Neural cell (in vitro differentiated cells): ENCODE data around the gene ZNF668. TPM values are rescaled to one million over a fixed set of nuclear protein-coding genes. Genes with fewer than 3 reads are reported as not detected.
"Not testable (repeated sequence)": the region's sequence is repeated elsewhere in the genome, so short reads cannot be mapped to it uniquely, and the experiment has no call there.

Experiments used
- H2AFZ ChIP-seq: fragments of 200-600, 300-800 bp; sonication (generic), shearing (Covaris generic); 2 replicates; pipeline ENCODE4 v1.6.0; 2014; ENCODE audit warnings: low read depth, mild to moderate bottlenecking, antibody characterized with exemption, low read length, moderate library complexity
- H3F3A ChIP-seq: fragments of 200-600 bp; shearing (Covaris generic); 2 replicates; pipeline ENCODE4 v1.6.1; 2016; ENCODE audit warnings: mild to moderate bottlenecking, moderate library complexity, mixed read lengths, antibody characterized with exemption, low read length; ENCODE audit not compliant: insufficient read depth, poor library complexity, severe bottlenecking
- H3K27ac ChIP-seq: fragments of 200-600, 300-800 bp; sonication (generic), shearing (Covaris generic); 2 replicates; pipeline ENCODE4 v1.5.1; 2014; ENCODE audit warnings: mild to moderate bottlenecking, low read length, moderate library complexity
- H3K27me3 ChIP-seq: fragments of 300-800, 200-600 bp; sonication (generic), shearing (Covaris generic); 2 replicates; pipeline ENCODE4 v1.6.0; 2014; ENCODE audit warnings: mild to moderate bottlenecking, low read depth, low read length, moderate library complexity; ENCODE audit not compliant: insufficient read depth
- H3K36me3 ChIP-seq: fragments of 300-800, 200-600 bp; sonication (generic), shearing (Covaris generic); 2 replicates; pipeline ENCODE4 v1.5.1; 2014; ENCODE audit warnings: mild to moderate bottlenecking, antibody characterized with exemption, low read length, moderate library complexity; ENCODE audit not compliant: insufficient read depth
- H3K4me2 ChIP-seq: fragments of 300-800, 200-600 bp; sonication (generic), shearing (Covaris generic); 2 replicates; pipeline ENCODE4 v1.6.0; 2014; ENCODE audit warnings: mild to moderate bottlenecking, low read length
- H3K4me3 ChIP-seq: fragments of 300-800, 200-600 bp; sonication (generic), shearing (Covaris generic); 2 replicates; pipeline ENCODE4 v1.5.1; 2014; ENCODE audit warnings: mild to moderate bottlenecking, low read length, moderate library complexity
- H3K79me2 ChIP-seq: fragments of 200-600 bp; shearing (Covaris generic); replicated peaks from 2 replicates; pipeline ENCODE4 v1.6.0; 2014; ENCODE audit warnings: mild to moderate bottlenecking, low read length, moderate library complexity; ENCODE audit not compliant: insufficient read depth
- H3K9ac ChIP-seq: fragments of 300-800, 200-600 bp; sonication (generic), shearing (Covaris generic); 2 replicates; pipeline ENCODE4 v1.6.1; 2016; ENCODE audit warnings: mild to moderate bottlenecking, low read length, mixed read lengths
- H3K9me2 ChIP-seq: fragments of 200-600 bp; shearing (Covaris generic); 2 replicates; pipeline ENCODE4 v1.6.1; 2016; ENCODE audit warnings: mild to moderate bottlenecking, low read length, mixed read lengths; ENCODE audit not compliant: insufficient read depth
- H3K9me3 ChIP-seq: fragments of 200-600, 300-800 bp; sonication (generic), shearing (Covaris generic); 2 replicates; pipeline ENCODE4 v1.6.1; 2016; ENCODE audit warnings: mild to moderate bottlenecking, mixed run types, low read length, moderate library complexity, mixed read lengths
- H4K20me1 ChIP-seq: fragments of 200-600 bp; shearing (Covaris generic); 2 replicates; pipeline ENCODE4 v1.6.1; 2016; ENCODE audit warnings: mild to moderate bottlenecking, mixed run types; ENCODE audit not compliant: insufficient read depth
- EP300 ChIP-seq: fragments of 450-650 bp; conservative IDR thresholded peaks from 2 replicates; pipeline ENCODE4 v1.6.1; 2014; ENCODE audit warnings: antibody characterized with exemption, mild to moderate bottlenecking, moderate library complexity; ENCODE audit not compliant: poor library complexity, severe bottlenecking
- EZH2 ChIP-seq: fragments of 200-600, 300-800 bp; shearing (Covaris generic), sonication (generic); IDR thresholded peaks from 2 replicates; pipeline ENCODE4 v1.6.1; 2014; ENCODE audit warnings: antibody characterized with exemption, low read length, borderline replicate concordance, mild to moderate bottlenecking; ENCODE audit not compliant: insufficient read depth, poor library complexity, severe bottlenecking
- MXI1 ChIP-seq: fragments of 450-650 bp; conservative IDR thresholded peaks from 2 replicates; pipeline ENCODE4 v1.6.1; 2014; ENCODE audit warnings: antibody characterized with exemption, mild to moderate bottlenecking; ENCODE audit not compliant: poor library complexity, severe bottlenecking
- POLR2AphosphoS5 ChIP-seq: IDR thresholded peaks from 2 replicates; pipeline ENCODE4 v1.6.1; 2012
- RAD21 ChIP-seq: fragments of 450-650 bp; conservative IDR thresholded peaks from 2 replicates; pipeline ENCODE4 v1.6.1; 2014; ENCODE audit warnings: antibody characterized with exemption, mild to moderate bottlenecking, moderate library complexity
- SMC3 ChIP-seq: fragments of 450-650 bp; conservative IDR thresholded peaks from 2 replicates; pipeline ENCODE4 v1.6.1; 2014; ENCODE audit warnings: antibody characterized with exemption, mild to moderate bottlenecking, moderate library complexity; ENCODE audit not compliant: poor library complexity
- TAF1 ChIP-seq: IDR thresholded peaks from 2 replicates; pipeline ENCODE4 v1.6.1; 2012; ENCODE audit warnings: low read depth
- polyA plus RNA-seq: library from polyadenylated mRNA; depleted of rRNA; stranded (reverse); fragments of >200 nt; gene quantifications from 2 replicates; pipeline ENCODE4 v1.2.3, GENCODE V29; 2014
- TF ChIP-seq, protein P1 (sequence below): IDR thresholded peaks from 2 replicates; pipeline ENCODE4 v1.6.1; 2012; ENCODE audit warnings: borderline replicate concordance
- TF ChIP-seq, protein P2 (sequence below): fragments of 450-650 bp; IDR thresholded peaks from 2 replicates; pipeline ENCODE4 v1.5.1; 2014; ENCODE audit warnings: antibody characterized with exemption, mild to moderate bottlenecking, moderate library complexity; ENCODE audit not compliant: poor library complexity, severe bottlenecking

The ZNF668 gene
- polyA plus RNA-seq, 1 donor from 2014 or later, result 17.8 TPM

GRCh38 chr16:31017756-31018155 lies 56.3 kb downstream of the ZNF668 start:
- not testable (repeated sequence) for H3K9me2 ChIP-seq, H3K36me3 ChIP-seq, H3K9ac ChIP-seq

DNA sequence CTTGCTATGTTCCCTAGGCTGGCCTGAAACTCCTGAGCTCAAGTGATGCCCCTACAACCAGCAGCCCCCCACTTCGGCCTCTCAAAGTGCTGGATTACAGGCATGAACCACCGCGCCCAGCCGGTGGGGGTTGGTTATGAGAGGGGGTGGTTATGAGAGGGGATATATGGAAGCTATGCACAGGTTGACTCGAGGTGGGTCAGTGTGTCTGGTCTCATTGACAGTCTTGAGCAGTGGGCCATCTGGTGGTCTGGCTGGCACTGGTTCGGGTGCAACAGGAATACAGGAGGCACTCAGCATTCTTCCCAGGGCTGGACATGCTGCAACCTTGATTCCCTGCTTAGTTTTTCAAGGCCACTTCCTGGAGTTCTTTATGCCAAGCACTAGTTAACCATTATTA lies 58.0 kb downstream of the ZNF668 start:
- H3K79me2 ChIP-seq, result no peaks in the 10 kb centered on the region
- H3K9ac ChIP-seq, result no peak overlapping the region
- no peaks in the 10 kb centered on the region for H3K27me3 ChIP-seq
- no peaks in the 10 kb centered on the region for H3K9me3 ChIP-seq
- no peak overlapping the region for H3K4me3 ChIP-seq
- no peak overlapping the region for H3K4me2 ChIP-seq
- TF ChIP-seq, protein P1, sequence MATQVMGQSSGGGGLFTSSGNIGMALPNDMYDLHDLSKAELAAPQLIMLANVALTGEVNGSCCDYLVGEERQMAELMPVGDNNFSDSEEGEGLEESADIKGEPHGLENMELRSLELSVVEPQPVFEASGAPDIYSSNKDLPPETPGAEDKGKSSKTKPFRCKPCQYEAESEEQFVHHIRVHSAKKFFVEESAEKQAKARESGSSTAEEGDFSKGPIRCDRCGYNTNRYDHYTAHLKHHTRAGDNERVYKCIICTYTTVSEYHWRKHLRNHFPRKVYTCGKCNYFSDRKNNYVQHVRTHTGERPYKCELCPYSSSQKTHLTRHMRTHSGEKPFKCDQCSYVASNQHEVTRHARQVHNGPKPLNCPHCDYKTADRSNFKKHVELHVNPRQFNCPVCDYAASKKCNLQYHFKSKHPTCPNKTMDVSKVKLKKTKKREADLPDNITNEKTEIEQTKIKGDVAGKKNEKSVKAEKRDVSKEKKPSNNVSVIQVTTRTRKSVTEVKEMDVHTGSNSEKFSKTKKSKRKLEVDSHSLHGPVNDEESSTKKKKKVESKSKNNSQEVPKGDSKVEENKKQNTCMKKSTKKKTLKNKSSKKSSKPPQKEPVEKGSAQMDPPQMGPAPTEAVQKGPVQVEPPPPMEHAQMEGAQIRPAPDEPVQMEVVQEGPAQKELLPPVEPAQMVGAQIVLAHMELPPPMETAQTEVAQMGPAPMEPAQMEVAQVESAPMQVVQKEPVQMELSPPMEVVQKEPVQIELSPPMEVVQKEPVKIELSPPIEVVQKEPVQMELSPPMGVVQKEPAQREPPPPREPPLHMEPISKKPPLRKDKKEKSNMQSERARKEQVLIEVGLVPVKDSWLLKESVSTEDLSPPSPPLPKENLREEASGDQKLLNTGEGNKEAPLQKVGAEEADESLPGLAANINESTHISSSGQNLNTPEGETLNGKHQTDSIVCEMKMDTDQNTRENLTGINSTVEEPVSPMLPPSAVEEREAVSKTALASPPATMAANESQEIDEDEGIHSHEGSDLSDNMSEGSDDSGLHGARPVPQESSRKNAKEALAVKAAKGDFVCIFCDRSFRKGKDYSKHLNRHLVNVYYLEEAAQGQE, result no peak
- TF ChIP-seq EZH2 (no peak), SMC3 (no peak), MXI1 (no peak), EP300 (no peak), TAF1 (no peak), POLR2AphosphoS5 (no peak), RAD21 (no peak)
- TF ChIP-seq, protein P2, sequence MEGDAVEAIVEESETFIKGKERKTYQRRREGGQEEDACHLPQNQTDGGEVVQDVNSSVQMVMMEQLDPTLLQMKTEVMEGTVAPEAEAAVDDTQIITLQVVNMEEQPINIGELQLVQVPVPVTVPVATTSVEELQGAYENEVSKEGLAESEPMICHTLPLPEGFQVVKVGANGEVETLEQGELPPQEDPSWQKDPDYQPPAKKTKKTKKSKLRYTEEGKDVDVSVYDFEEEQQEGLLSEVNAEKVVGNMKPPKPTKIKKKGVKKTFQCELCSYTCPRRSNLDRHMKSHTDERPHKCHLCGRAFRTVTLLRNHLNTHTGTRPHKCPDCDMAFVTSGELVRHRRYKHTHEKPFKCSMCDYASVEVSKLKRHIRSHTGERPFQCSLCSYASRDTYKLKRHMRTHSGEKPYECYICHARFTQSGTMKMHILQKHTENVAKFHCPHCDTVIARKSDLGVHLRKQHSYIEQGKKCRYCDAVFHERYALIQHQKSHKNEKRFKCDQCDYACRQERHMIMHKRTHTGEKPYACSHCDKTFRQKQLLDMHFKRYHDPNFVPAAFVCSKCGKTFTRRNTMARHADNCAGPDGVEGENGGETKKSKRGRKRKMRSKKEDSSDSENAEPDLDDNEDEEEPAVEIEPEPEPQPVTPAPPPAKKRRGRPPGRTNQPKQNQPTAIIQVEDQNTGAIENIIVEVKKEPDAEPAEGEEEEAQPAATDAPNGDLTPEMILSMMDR, result no peak
- H3F3A ChIP-seq, result no peaks in the 10 kb centered on the region
- no peaks in the 10 kb centered on the region for H4K20me1 ChIP-seq
- H3K36me3 ChIP-seq, result no peaks in the 10 kb centered on the region
- no peaks in the 10 kb centered on the region for H3K9me2 ChIP-seq
- H2AFZ ChIP-seq, result no peak overlapping the region
- H3K27ac ChIP-seq, result no peak overlapping the region

More at GRCh38 chr16:31017756-31018155, 56.3 kb downstream of the ZNF668 start:
- not testable (repeated sequence) for H3K27me3 ChIP-seq, H3K4me3 ChIP-seq, H3K79me2 ChIP-seq, H2AFZ ChIP-seq, H3K27ac ChIP-seq, H4K20me1 ChIP-seq, H3F3A ChIP-seq, H3K4me2 ChIP-seq, H3K9me3 ChIP-seq

DNA sequence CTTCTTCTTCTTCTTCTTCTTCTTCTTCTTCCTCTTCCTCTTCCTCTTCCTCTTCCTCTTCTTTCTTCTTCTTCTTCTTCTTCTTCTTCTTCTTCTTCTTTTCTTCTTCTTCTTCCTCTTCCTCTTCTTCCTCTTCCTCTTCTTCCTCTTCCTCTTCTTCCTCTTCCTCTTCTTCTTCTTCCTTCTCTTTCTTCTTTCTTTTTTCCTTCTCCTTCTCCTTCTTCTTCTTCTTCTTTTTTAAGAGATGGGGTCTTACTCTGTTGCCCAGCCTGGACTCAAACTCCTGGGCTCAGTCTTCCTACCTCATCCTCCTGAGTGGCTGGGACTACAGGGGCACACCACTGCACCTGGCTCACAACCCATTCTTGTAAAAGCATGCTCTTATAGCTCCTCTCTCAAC lies 60.7 kb downstream of the ZNF668 start:
- not testable (repeated sequence) for H4K20me1 ChIP-seq, H2AFZ ChIP-seq

DNA sequence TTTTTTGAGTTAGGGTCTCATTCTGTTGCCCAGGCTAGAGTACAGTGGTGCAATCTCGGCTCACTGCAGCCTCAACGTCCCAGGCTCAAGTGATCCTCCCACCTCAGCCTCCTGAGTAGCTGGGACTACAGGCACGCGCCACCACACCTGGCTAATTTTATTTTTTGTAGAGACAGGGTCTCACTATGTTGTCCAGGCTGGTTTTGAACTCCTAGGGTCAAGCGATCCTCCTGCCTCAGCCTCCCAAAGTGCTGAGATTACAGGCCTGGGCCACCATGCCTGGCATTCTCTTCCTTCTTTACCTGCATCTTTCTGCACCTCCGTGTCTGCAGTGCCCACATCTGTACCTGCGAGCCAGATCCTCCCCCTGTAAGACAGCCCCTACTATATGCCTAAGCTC lies 62.2 kb downstream of the ZNF668 start:
- H3K4me2 ChIP-seq, H3K9ac ChIP-seq, H2AFZ ChIP-seq, H3K4me3 ChIP-seq, H3K9me3 ChIP-seq, H3K27me3 ChIP-seq, H3K36me3 ChIP-seq, H3K27ac ChIP-seq, H3K9me2 ChIP-seq, H3F3A ChIP-seq, H4K20me1 ChIP-seq: not testable (repeated sequence)
- H3K79me2 ChIP-seq, result peaks cover 14% of the 10 kb centered on the region

More for the DNA sequence above, 60.7 kb downstream of the ZNF668 start:
- H3K27me3 ChIP-seq, H3K36me3 ChIP-seq, H3F3A ChIP-seq, H3K9ac ChIP-seq, H3K27ac ChIP-seq, H3K9me2 ChIP-seq, H3K4me2 ChIP-seq, H3K4me3 ChIP-seq, H3K9me3 ChIP-seq: not testable (repeated sequence)
- peaks cover 14% of the 10 kb centered on the region for H3K79me2 ChIP-seq
